HepG2 (cell line): ENCODE data around the gene TBC1D22A. TPM values are rescaled to one million over a fixed set of nuclear protein-coding genes. Genes with fewer than 3 reads are reported as not detected.

ENCODE experiments used
- ATAC-seq: fragments of 200-7000 bp; cut with Tn5 transposase; 3 replicates; pipeline ENCODE4 v1.9.1; 2020; ENCODE audit warnings: mild to moderate bottlenecking, moderate library complexity
- BruUV-seq: library from RNA; stranded (reverse); fragments of 400-500 nt; replicated peaks from 2 replicates; lab custom pipeline; 2021; lab: Mats Ljungman, UMichigan
- CTCF ChIA-PET: fragments of 300-600 bp; formaldehyde crosslinking; extraction: SDS; loops from one replicate; lab custom pipeline; 2021; ENCODE audit warnings: low total read pairs, inconsistent platforms, low intra/inter-chr PET ratio; lab: Yijun Ruan, JAX
- POLR2A ChIA-PET: fragments of 350-600 bp; sonication (Branson Sonifier 250); formaldehyde crosslinking; loops from one replicate; lab custom pipeline; 2020; ENCODE audit warnings: antibody characterized with exemption, inconsistent platforms; lab: Yijun Ruan, JAX
- DNase-seq: peaks from one replicate; pipeline ENCODE4 v3.0.0-alpha.2; 2015; ENCODE audit warnings: low spot score
- FAIRE-seq: peaks from 3 replicates; lab custom pipeline; 2011; peaks lifted over from hg19 to GRCh38; lab: Jason Lieb, UNC
- H2AFZ ChIP-seq: one replicate; pipeline ENCODE4 v1.6.1; 2011; ENCODE audit warnings: low read length, inconsistent platforms
- H3K27ac ChIP-seq: fragments of 300-600 bp; 3 replicates; pipeline ENCODE4 v1.8.0; 2011; ENCODE audit warnings: mixed run types, mild to moderate bottlenecking, mixed read lengths, low read length, inconsistent platforms; ENCODE audit not compliant: insufficient read depth; ENCODE audit errors: extremely low read length
- H3K27me3 ChIP-seq, 2 experiments: fragments of 200-600 bp in 1 of 2; 2 replicates in 1 of 2; 3 replicates in 1 of 2; pipeline versions ENCODE4 v1.6.0 to v1.8.0; 2011; ENCODE audit warnings: low read length in 2 of 2, mild to moderate bottlenecking in 2 of 2, moderate library complexity in 2 of 2, inconsistent platforms in 1 of 2; ENCODE audit not compliant: insufficient read depth in 2 of 2, control insufficient read depth in 1 of 2
- H3K36me3 ChIP-seq, 2 experiments: fragments of 200-600 bp in 1 of 2; replicated peaks in 1 of 2; 2 replicates in 1 of 2; 3 replicates in 1 of 2; pipeline versions ENCODE4 v1.5.1 to v1.8.0; 2011; ENCODE audit warnings: low read length in 2 of 2, inconsistent platforms in 1 of 2; ENCODE audit not compliant: insufficient read depth in 2 of 2, control insufficient read depth in 1 of 2
- H3K4me1 ChIP-seq: 2 replicates; pipeline ENCODE4 v1.5.1; 2012; ENCODE audit warnings: low read length, inconsistent platforms; ENCODE audit not compliant: insufficient read depth
- H3K4me2 ChIP-seq: 2 replicates; pipeline ENCODE4 v1.6.0; 2011; ENCODE audit warnings: low read depth, low read length, inconsistent platforms
- H3K4me3 ChIP-seq, 3 experiments: fragments of 200-600 bp in 1 of 3; sonication (generic), shearing (Covaris generic) in 1 of 3; replicated peaks in 1 of 3; 2 replicates each; pipeline ENCODE4 v1.5.1; 2011 to 2016; ENCODE audit warnings: low read length in 3 of 3, inconsistent platforms in 2 of 3, low read depth in 2 of 3, mild to moderate bottlenecking in 2 of 3, control low read depth in 1 of 3, mixed read lengths in 1 of 3; ENCODE audit not compliant: insufficient read depth in 1 of 3
- H3K79me2 ChIP-seq: one replicate; pipeline ENCODE4 v1.6.1; 2011; ENCODE audit warnings: low read length, inconsistent platforms; ENCODE audit not compliant: insufficient read depth
- H3K9ac ChIP-seq: 2 replicates; pipeline ENCODE4 v1.6.0; 2011; ENCODE audit warnings: mild to moderate bottlenecking, low read depth, low read length, inconsistent platforms; ENCODE audit not compliant: insufficient read depth
- H3K9me3 ChIP-seq: 2 replicates; pipeline ENCODE4 v1.5.1; 2012; ENCODE audit warnings: mild to moderate bottlenecking, low read length
- H4K20me1 ChIP-seq: 2 replicates; pipeline ENCODE4 v1.6.0; 2011; ENCODE audit warnings: inconsistent platforms, mild to moderate bottlenecking, low read length, moderate library complexity; ENCODE audit not compliant: insufficient read depth
- AGO2 ChIP-seq: fragments of 200-400 bp; formaldehyde crosslinking; optimal IDR thresholded peaks from 2 replicates; pipeline ENCODE3; 2017; ENCODE audit warnings: mild to moderate bottlenecking, low read depth, low read length, moderate library complexity
- DNMT3B ChIP-seq: conservative IDR thresholded peaks from 2 replicates; pipeline ENCODE4 v1.6.1; 2016; ENCODE audit warnings: missing biosample characterization, control low read depth
- FOXA3 ChIP-seq: IDR thresholded peaks from 2 replicates; pipeline ENCODE4 v1.6.1; 2016; ENCODE audit warnings: missing genetic modification reagents, missing compliant biosample characterization
- FUBP1 ChIP-seq: sonication (generic); formaldehyde crosslinking; IDR thresholded peaks from 2 replicates; pipeline ENCODE4 v1.5.1; 2020; ENCODE audit warnings: missing genetic modification reagents, mild to moderate bottlenecking, borderline replicate concordance
- IRX3 ChIP-seq: sonication (generic); formaldehyde crosslinking; IDR thresholded peaks from 2 replicates; pipeline ENCODE4 v1.8.1; 2023; ENCODE audit warnings: mild to moderate bottlenecking, low read depth, missing genetic modification reagents, borderline replicate concordance
- MYC ChIP-seq: sonication (generic); formaldehyde crosslinking; IDR thresholded peaks from 2 replicates; pipeline ENCODE4 v1.9.0; 2021; ENCODE audit warnings: missing genetic modification reagents, borderline replicate concordance
- PCBP2 ChIP-seq: fragments of 200-400 bp; formaldehyde crosslinking; optimal IDR thresholded peaks from 2 replicates; pipeline ENCODE3; 2018; ENCODE audit warnings: low read length, low read depth; ENCODE audit not compliant: poor library complexity, severe bottlenecking
- PHF8 ChIP-seq: sonication (generic); formaldehyde crosslinking; IDR thresholded peaks from 2 replicates; pipeline ENCODE4 v1.5.0; 2020; ENCODE audit warnings: missing genetic modification reagents
- PITX1 ChIP-seq: sonication (generic); formaldehyde crosslinking; IDR thresholded peaks from 2 replicates; pipeline ENCODE4 v1.5.1; 2020; ENCODE audit warnings: mild to moderate bottlenecking, missing genetic modification reagents
- POLR2G ChIP-seq: fragments of 200-400 bp; formaldehyde crosslinking; IDR thresholded peaks from 2 replicates; pipeline ENCODE4 v1.6.1; 2018; ENCODE audit warnings: mild to moderate bottlenecking, low read depth, low read length, moderate library complexity
- RFXANK ChIP-seq: IDR thresholded peaks from 2 replicates; pipeline ENCODE4 v1.6.1; 2016
- SYNCRIP ChIP-seq: fragments of 200-400 bp; formaldehyde crosslinking; IDR thresholded peaks from 2 replicates; pipeline ENCODE4 v1.6.1; 2018; ENCODE audit warnings: mild to moderate bottlenecking, low read depth, low read length; ENCODE audit not compliant: insufficient read depth
- ZNF207 ChIP-seq: fragments of 450-650 bp; IDR thresholded peaks from 2 replicates; pipeline ENCODE4 v1.6.1; 2016; ENCODE audit warnings: antibody characterized with exemption, borderline replicate concordance
- ZNF432 ChIP-seq: sonication (generic); formaldehyde crosslinking; IDR thresholded peaks from 2 replicates; pipeline ENCODE4 v1.5.0; 2020; ENCODE audit warnings: missing genetic modification reagents, mild to moderate bottlenecking, borderline replicate concordance
- ZNF484 ChIP-seq: sonication (generic); formaldehyde crosslinking; IDR thresholded peaks from 2 replicates; pipeline ENCODE4 v1.5.1; 2020; ENCODE audit warnings: mild to moderate bottlenecking, low read depth, missing genetic modification reagents, borderline replicate concordance
- ZNF704 ChIP-seq: sonication (generic); formaldehyde crosslinking; IDR thresholded peaks from 2 replicates; pipeline ENCODE4 v1.8.1; 2023; ENCODE audit warnings: mild to moderate bottlenecking, inconsistent platforms, moderate library complexity, missing genetic modification reagents, borderline replicate concordance
- ZSCAN30 ChIP-seq: sonication (generic); formaldehyde crosslinking; IDR thresholded peaks from 2 replicates; pipeline ENCODE4 v1.5.0; 2020; ENCODE audit warnings: mild to moderate bottlenecking, missing genetic modification reagents
- WGBS: methylation state at CpG from one replicate; pipeline ENCODE4 v1.1.6; 2017; ENCODE audit warnings: low lambda C conversion rate; 5-methylcytosine and 5-hydroxymethylcytosine counted together
- in situ Hi-C: cut with HindIII; loops from 2 replicates; pipeline ENCODE4 v1.10.0; 2017; ENCODE audit warnings: low pct_unique_long_range_greater_than_20kb; ENCODE audit not compliant: extremely low pct_ligation_motif_present
- intact Hi-C: fragments of 100-400 bp; cut with micrococcal nuclease; formaldehyde crosslinking; loops from one replicate; pipeline ENCODE4 v1.10.0; 2022; ENCODE audit not compliant: unreplicated experiment
- polyA plus RNA-seq, 8 experiments: library from polyadenylated mRNA; depleted of rRNA in 3 of 8; stranded (reverse) in 7 of 8; unstranded in 1 of 8; fragments of >200 nt; fragmentation: Illumina TruSeq in 4 of 8; extraction: Trizol in 4 of 8; gene quantifications; 2 replicates each; pipeline versions ENCODE4 v1.2.1 to v1.2.3, GENCODE V29; 2011 to 2016; ENCODE audit warnings: low read depth in 4 of 8, missing spikeins in 1 of 8, mixed read lengths in 1 of 8; ENCODE audit not compliant: insufficient read depth in 1 of 8
- total RNA-seq, 5 experiments: library from RNA; depleted of rRNA; stranded (reverse); fragments of >200 nt; fragmentation: Illumina TruSeq; extraction: Trizol; gene quantifications; 2 replicates each; pipeline ENCODE4 v1.2.3, GENCODE V29; 2016; ENCODE audit warnings: low read depth in 1 of 5
- TF ChIP-seq, protein P1 (sequence below): sonication (generic); IDR thresholded peaks from 2 replicates; pipeline ENCODE4 v1.6.1; 2016; ENCODE audit warnings: low read depth, borderline replicate concordance

Gene TBC1D22A
- total and polyA plus RNA-seq, 2 of the 13 experiments (the other 11 are each of a cell fraction or from before 2014, with no cell fraction given): 17.3 to 18.0 TPM

- no TSS peak for BruUV-seq
- H3K4me2 ChIP-seq: no peak overlapping the region
- 98% methylated on average over 12 of the region's 24 CpGs for WGBS
- ChIA-PET POLR2A (no interaction called here), CTCF (no interaction called here)
- no peak for FAIRE-seq
- H3K27me3 ChIP-seq: no peaks in the 10 kb centered on the region
- H3K9me3 ChIP-seq: no peaks in the 10 kb centered on the region
- no peaks in the 10 kb centered on the region for H3K4me1 ChIP-seq
- no peaks in the 10 kb centered on the region for H3K79me2 ChIP-seq
- H3K9ac ChIP-seq: no peak overlapping the region
- intact Hi-C loops (no loop called here), in situ Hi-C loops (no loop called here)
- ATAC-seq: no peak
- no peak for DNase-seq
- no peak overlapping the region for H3K4me3 ChIP-seq
- no peaks in the 10 kb centered on the region for H3K36me3 ChIP-seq
- no peak overlapping the region for H2AFZ ChIP-seq
- 0 out of 2 replicates have a peak, but pooled peaks cover 2% of the 10 kb centered on the region for H4K20me1 ChIP-seq
- no peak overlapping the region for H3K27ac ChIP-seq
- TF ChIP-seq ZNF207: no peak
- TF ChIP-seq, protein P1, sequence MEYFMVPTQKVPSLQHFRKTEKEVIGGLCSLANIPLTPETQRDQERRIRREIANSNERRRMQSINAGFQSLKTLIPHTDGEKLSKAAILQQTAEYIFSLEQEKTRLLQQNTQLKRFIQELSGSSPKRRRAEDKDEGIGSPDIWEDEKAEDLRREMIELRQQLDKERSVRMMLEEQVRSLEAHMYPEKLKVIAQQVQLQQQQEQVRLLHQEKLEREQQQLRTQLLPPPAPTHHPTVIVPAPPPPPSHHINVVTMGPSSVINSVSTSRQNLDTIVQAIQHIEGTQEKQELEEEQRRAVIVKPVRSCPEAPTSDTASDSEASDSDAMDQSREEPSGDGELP: no peak
- no peak for TF ChIP-seq ZNF704 (CRISPR knock-in tag)
- no peak for TF ChIP-seq AGO2
- TF ChIP-seq PITX1: no peak
- no peak for TF ChIP-seq PHF8
- TF ChIP-seq RFXANK: no peak
- TF ChIP-seq ZNF432 (CRISPR knock-in tag): no peak
- no peak for TF ChIP-seq IRX3 (CRISPR knock-in tag)
- no peak for TF ChIP-seq SYNCRIP
- TF ChIP-seq ZNF484 (CRISPR knock-in tag): no peak
- no peak for TF ChIP-seq POLR2G
- TF ChIP-seq FOXA3 (CRISPR knock-in tag): no peak
- TF ChIP-seq MYC (CRISPR knock-in tag): no peak
- no peak for TF ChIP-seq PCBP2
- no peak for TF ChIP-seq DNMT3B (CRISPR knock-in tag)
- no peak for TF ChIP-seq FUBP1 (CRISPR knock-in tag)
- TF ChIP-seq ZSCAN30 (CRISPR knock-in tag): no peak
Measured at GRCh38 chr22:47144076-47144765, 381.8 kb downstream of the TBC1D22A start.
